Gastroesophageal sphincter (tissue), 4 donors: Measurements from ENCODE around the gene IL15. TPM values are rescaled to one million over a fixed set of nuclear protein-coding genes. Genes with fewer than 3 reads are reported as not detected.
"Not testable (repeated sequence)": the region's sequence is repeated elsewhere in the genome, so short reads cannot be mapped to it uniquely, and the experiment has no call there.

Experiments
- ATAC-seq: fragments of 150-250 bp; one replicate; pipeline ENCODE4 v1.9.1; 2016; ENCODE audit warnings: mild to moderate bottlenecking, moderate library complexity
- H3K27ac ChIP-seq, 4 donors: fragments of 200-600 bp; sonication (generic) in 3 of 4; 1 replicate in 3 of 4; 2 replicates in 1 of 4; pipeline ENCODE4 v1.5.1; 2016 to 2019
- H3K27me3 ChIP-seq: fragments of 200-600 bp; sonication (generic); one replicate; pipeline ENCODE4 v1.5.1; 2019
- H3K36me3 ChIP-seq, 2 donors: fragments of 200-600 bp; sonication (generic); one replicate each; pipeline ENCODE4 v1.5.1; 2019; ENCODE audit warnings: control low read depth in 1 of 2
- H3K4me1 ChIP-seq, 3 donors: fragments of 200-600 bp; sonication (generic); 1 replicate in 2 of 3; 2 replicates in 1 of 3; pipeline ENCODE4 v1.5.1; 2016 to 2019; ENCODE audit warnings: control low read depth in 2 of 3
- H3K4me3 ChIP-seq, 2 donors: fragments of 200-600 bp; sonication (generic); one replicate each; pipeline ENCODE4 v1.5.1; 2019; ENCODE audit warnings: mild to moderate bottlenecking in 1 of 2, moderate library complexity in 1 of 2
- H3K9me3 ChIP-seq, 3 donors: fragments of 200-600 bp; sonication (generic); one replicate each; pipeline ENCODE4 v1.5.1; 2017 to 2019; ENCODE audit warnings: control low read depth in 2 of 3
- CTCF ChIP-seq, 4 experiments: fragments of 200-600 bp in 2 of 4; fragments of 450-650 bp in 2 of 4; sonication (generic) in 1 of 4; IDR thresholded peaks; one replicate each; pipeline ENCODE4 v1.5.1; 2017 to 2019; ENCODE audit warnings: antibody characterized with exemption in 4 of 4, mild to moderate bottlenecking in 2 of 4, moderate library complexity in 2 of 4
- EP300 ChIP-seq: sonication (generic); formaldehyde crosslinking; IDR thresholded peaks from one replicate; pipeline ENCODE4 v1.6.1; 2017; ENCODE audit warnings: antibody characterized with exemption, mild to moderate bottlenecking
- POLR2A ChIP-seq, 2 donors: fragments of 450-650 bp; IDR thresholded peaks; one replicate each; pipeline ENCODE4 v1.6.1; 2017; ENCODE audit warnings: antibody characterized with exemption in 2 of 2, mild to moderate bottlenecking in 2 of 2, moderate library complexity in 1 of 2
- POLR2AphosphoS5 ChIP-seq: sonication (generic); formaldehyde crosslinking; IDR thresholded peaks from one replicate; pipeline ENCODE4 v1.6.1; 2017; ENCODE audit warnings: antibody characterized with exemption
- WGBS, 2 donors: methylation state at CpG; one replicate each; pipeline ENCODE4 v1.1.5; 2018; ENCODE audit warnings: low coverage in 1 of 2; 5-methylcytosine and 5-hydroxymethylcytosine counted together
- total RNA-seq, 4 donors: library from RNA; depleted of rRNA; stranded (reverse); fragments of >200 nt; gene quantifications; one replicate each; pipeline ENCODE4 v1.1.0, GENCODE V29; 2016

The IL15 gene
- total RNA-seq, 4 donors from 2014 or later, result 1.6 to 5.8 (median 3.7) TPM

- H3K4me3 ChIP-seq, result no peak overlapping the region
- H3K27me3 ChIP-seq, result no peaks in the 10 kb centered on the region
- no peaks in the 10 kb centered on the region for H3K4me1 ChIP-seq
- 76 to 88% methylated on average over 4 of the region's 4 CpGs for WGBS, 2 donors
- H3K27ac ChIP-seq, result no peak overlapping the region
- H3K9me3 ChIP-seq, result no peaks in the 10 kb centered on the region
- no peak for TF ChIP-seq EP300
- TF ChIP-seq CTCF (IDR thresholded peaks at IDR 0.05), result no peak
- no peak for TF ChIP-seq POLR2A (IDR thresholded peaks at IDR 0.05)
- no peak for TF ChIP-seq POLR2AphosphoS5
- H3K36me3 ChIP-seq, result no peaks in the 10 kb centered on the region
- ATAC-seq, result no peak
Measured at GRCh38 chr4:141680060-141680459, 43.7 kb downstream of the IL15 start.

GRCh38 chr4:141684785-141685184 lies 48.4 kb downstream of the IL15 start:
- Histone ChIP-seq H3K9me3 (no peaks in the 10 kb centered on the region), H3K27ac (no peak overlapping the region), H3K4me1 (peaks cover 0 to 7% (median 4%) of the 10 kb centered on the region in 3 donors), H3K36me3 (peaks cover 0 to 9% of the 10 kb centered on the region in 2 donors), H3K4me3 (no peak overlapping the region), H3K27me3 (no peaks in the 10 kb centered on the region)
- TF ChIP-seq CTCF (IDR thresholded peaks at IDR 0.05) (no peak), POLR2A (IDR thresholded peaks at IDR 0.05) (no peak), EP300 (no peak), POLR2AphosphoS5 (no peak)
- no peak for ATAC-seq
- WGBS, 2 donors, result 81 to 84% methylated on average over 3 of the region's 3 CpGs

GRCh38 chr4:141686146-141686775 lies 49.9 kb downstream of the IL15 start:
- no peak for ATAC-seq
- no peaks in the 10 kb centered on the region for H3K9me3 ChIP-seq
- H3K27ac ChIP-seq, result no peak overlapping the region
- peaks cover 0 to 7% (median 4%) of the 10 kb centered on the region in 3 donors for H3K4me1 ChIP-seq
- H3K36me3 ChIP-seq, result peaks cover 0 to 18% of the 10 kb centered on the region in 2 donors
- TF ChIP-seq CTCF (IDR thresholded peaks at IDR 0.05) (no peak), EP300 (no peak), POLR2A (IDR thresholded peaks at IDR 0.05) (no peak), POLR2AphosphoS5 (no peak)
- H3K4me3 ChIP-seq, result no peak overlapping the region
- 69 to 86% methylated on average over 4 to 7 of the region's 8 CpGs for WGBS, 2 donors
- no peaks in the 10 kb centered on the region for H3K27me3 ChIP-seq

GRCh38 chr4:141686879-141687278 lies 50.5 kb downstream of the IL15 start:
- Histone ChIP-seq H3K27me3 (no peaks in the 10 kb centered on the region), H3K4me3 (no peak overlapping the region), H3K9me3 (no peaks in the 10 kb centered on the region), H3K36me3 (peaks cover 0 to 18% of the 10 kb centered on the region in 2 donors), H3K4me1 (peaks cover 0 to 8% (median 4%) of the 10 kb centered on the region in 3 donors), H3K27ac (no peak overlapping the region)
- no peak for ATAC-seq
- no peak for TF ChIP-seq EP300
- TF ChIP-seq POLR2A (IDR thresholded peaks at IDR 0.05), result no peak
- no peak for TF ChIP-seq CTCF (IDR thresholded peaks at IDR 0.05)
- no peak for TF ChIP-seq POLR2AphosphoS5

- not testable (repeated sequence) for H3K9me3 ChIP-seq, H3K27ac ChIP-seq, H3K4me3 ChIP-seq, H3K27me3 ChIP-seq, ATAC-seq
- peaks cover 0 to 11% (median 4%) of the 10 kb centered on the region in 3 donors for H3K4me1 ChIP-seq
- H3K36me3 ChIP-seq, result peaks cover 0 to 18% of the 10 kb centered on the region in 2 donors
- WGBS, 2 donors, result no CpG with 5 or more reads among the region's 29 CpGs
Measured at GRCh38 chr4:141689726-141690296, 53.4 kb downstream of the IL15 start.

GRCh38 chr4:141691247-141691646 lies 54.9 kb downstream of the IL15 start:
- H3K27me3 ChIP-seq, H3K27ac ChIP-seq, H3K9me3 ChIP-seq, ATAC-seq, H3K4me3 ChIP-seq: not testable (repeated sequence)
- peaks cover 0 to 18% of the 10 kb centered on the region in 2 donors for H3K36me3 ChIP-seq
- peaks cover 0 to 11% (median 4%) of the 10 kb centered on the region in 3 donors for H3K4me1 ChIP-seq
- WGBS, 2 donors, result 67 to 90% methylated on average over 1 of the region's 1 CpG
